GM18517 (cell line): ENCODE measurements around the gene FAM193A.
A peak's percentile ranks its signal among the peaks of the same experiment; 100 is the strongest.
"Not testable (repeated sequence)": the region's sequence is repeated elsewhere in the genome, so short reads cannot be mapped to it uniquely, and the experiment has no call there.

Source experiments
- ATAC-seq: cut with Tn5 transposase; IDR thresholded peaks from one replicate; pipeline ENCODE4 v1.9.1; 2021; ENCODE audit warnings: mild to moderate bottlenecking, moderate library complexity; ENCODE audit not compliant: unreplicated experiment

Gene FAM193A

GRCh38 chr4:2536193-2537010 lies at the start of gene FAM193A:
TSS of gene FAM193A (plus strand) at chr4:2536647. CDS start at chr4:2536916, 269 bp downstream.
- ATAC-seq: peak; percentile 85

GRCh38 chr4:2486981-2487380 lies 49.5 kb upstream of the FAM193A start:
- ATAC-seq: no peak

- ATAC-seq: peak; percentile 62
These were observed 48.8 kb upstream of the FAM193A start for GRCh38 chr4:2487632-2488031.

- ATAC-seq: no peak
These were observed 47.2 kb upstream of the FAM193A start for GRCh38 chr4:2489081-2489805.

GRCh38 chr4:2489841-2490552 lies 46.5 kb upstream of the FAM193A start:
- ATAC-seq: no peak

- no peak for ATAC-seq
These were observed 43.5 kb upstream of the FAM193A start for GRCh38 chr4:2492970-2493369.

GRCh38 chr4:2494992-2495391 lies 41.5 kb upstream of the FAM193A start:
- no peak for ATAC-seq

GRCh38 chr4:2497324-2497723 lies 39.1 kb upstream of the FAM193A start:
- ATAC-seq: no peak

- peak; percentile 93 for ATAC-seq
These were observed 38.5 kb upstream of the FAM193A start for GRCh38 chr4:2497931-2498330.

- no peak for ATAC-seq
These were observed 35.9 kb upstream of the FAM193A start for GRCh38 chr4:2500547-2500946.

GRCh38 chr4:2501034-2501594 lies 35.3 kb upstream of the FAM193A start:
- no peak for ATAC-seq

GRCh38 chr4:2503809-2504208 lies 32.6 kb upstream of the FAM193A start:
- no peak for ATAC-seq

- no peak for ATAC-seq
These were observed 29.2 kb upstream of the FAM193A start for GRCh38 chr4:2507259-2507658.

GRCh38 chr4:2507855-2508254 lies 28.6 kb upstream of the FAM193A start:
- no peak for ATAC-seq

- ATAC-seq: no peak
These were observed 25.8 kb upstream of the FAM193A start for GRCh38 chr4:2510351-2511259.

GRCh38 chr4:2511645-2512131 lies 24.8 kb upstream of the FAM193A start:
- ATAC-seq: no peak

GRCh38 chr4:2512396-2513135 lies 23.9 kb upstream of the FAM193A start:
- no peak for ATAC-seq

GRCh38 chr4:2514193-2514592 lies 22.3 kb upstream of the FAM193A start:
- ATAC-seq: not testable (repeated sequence)

GRCh38 chr4:2514944-2515343 lies 21.5 kb upstream of the FAM193A start:
- not testable (repeated sequence) for ATAC-seq
